ENCODE measurements around the gene FMN2.

Gene FMN2

DNA sequence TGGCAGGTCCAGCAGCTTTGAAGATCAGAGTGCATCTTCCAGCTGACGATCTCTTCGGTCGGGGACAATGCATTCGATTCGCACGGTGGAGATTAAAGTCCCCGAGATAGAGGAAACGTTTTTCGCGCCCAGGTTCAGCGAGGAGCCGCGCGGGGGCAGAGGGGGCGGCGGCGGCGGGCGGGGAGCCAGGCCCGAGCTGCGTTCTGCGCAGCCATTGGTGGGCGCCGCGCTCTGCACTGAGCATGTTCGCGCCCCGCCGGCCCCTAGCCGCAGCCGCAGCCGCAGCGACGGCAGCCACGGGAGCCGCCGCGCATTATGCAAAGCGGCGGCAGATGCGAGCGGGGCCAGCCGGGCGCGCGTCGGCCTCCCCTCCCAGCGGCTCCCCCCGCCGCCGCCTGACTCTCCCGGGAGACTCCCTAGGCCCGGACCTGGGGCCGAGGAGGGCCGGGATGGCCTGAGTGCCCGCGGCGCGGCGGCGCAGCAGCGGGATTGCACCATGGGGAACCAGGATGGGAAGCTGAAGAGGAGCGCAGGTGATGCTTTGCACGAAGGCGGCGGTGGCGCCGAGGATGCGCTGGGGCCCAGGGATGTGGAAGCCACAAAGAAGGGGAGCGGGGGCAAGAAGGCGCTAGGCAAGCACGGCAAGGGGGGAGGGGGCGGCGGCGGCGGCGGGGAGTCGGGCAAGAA, at the start of gene FMN2 (continued):
- TF ChIP-seq SALL2 (tag by site-specific recombination; IDR thresholded peaks at IDR 0.05; ENCODE audit: borderline replicate concordance), result no peak
- TF ChIP-seq ZNF366 (tag by site-specific recombination; conservative IDR thresholded peaks at IDR 0.05), result no peak
- no peak; the same call in 1 of the 2 replicates for TF ChIP-seq KLF16 (tag by site-specific recombination; IDR thresholded peaks at IDR 0.05)
- TF ChIP-seq ZNF114 (tag by site-specific recombination; IDR thresholded peaks at IDR 0.05), result no peak
- TF ChIP-seq ZNF510 (tag by site-specific recombination; IDR thresholded peaks at IDR 0.05; ENCODE audit: insufficient replicate concordance), result no peak
- TF ChIP-seq PRDM10 (tag by site-specific recombination; IDR thresholded peaks at IDR 0.05), result no peak
- TF ChIP-seq IKZF3 (tag by site-specific recombination; IDR thresholded peaks at IDR 0.05), result peak; percentile 94
- no peak for TF ChIP-seq FEZF1 (tag by site-specific recombination; IDR thresholded peaks at IDR 0.05)
- TF ChIP-seq ZNF600 (tag by site-specific recombination; IDR thresholded peaks at IDR 0.05), result no peak
- no peak for TF ChIP-seq ZNF707 (tag by site-specific recombination; IDR thresholded peaks at IDR 0.05)
- TF ChIP-seq, protein P1, sequence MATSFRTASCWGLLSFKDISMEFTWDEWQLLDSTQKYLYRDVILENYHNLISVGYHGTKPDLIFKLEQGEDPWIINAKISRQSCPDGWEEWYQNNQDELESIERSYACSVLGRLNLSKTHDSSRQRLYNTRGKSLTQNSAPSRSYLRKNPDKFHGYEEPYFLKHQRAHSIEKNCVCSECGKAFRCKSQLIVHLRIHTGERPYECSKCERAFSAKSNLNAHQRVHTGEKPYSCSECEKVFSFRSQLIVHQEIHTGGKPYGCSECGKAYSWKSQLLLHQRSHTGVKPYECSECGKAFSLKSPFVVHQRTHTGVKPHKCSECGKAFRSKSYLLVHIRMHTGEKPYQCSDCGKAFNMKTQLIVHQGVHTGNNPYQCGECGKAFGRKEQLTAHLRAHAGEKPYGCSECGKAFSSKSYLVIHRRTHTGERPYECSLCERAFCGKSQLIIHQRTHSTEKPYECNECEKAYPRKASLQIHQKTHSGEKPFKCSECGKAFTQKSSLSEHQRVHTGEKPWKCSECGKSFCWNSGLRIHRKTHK (tag by site-specific recombination; IDR thresholded peaks at IDR 0.05), result no peak
- no peak for TF ChIP-seq ZNF843 (tag by site-specific recombination; IDR thresholded peaks at IDR 0.05)
- TF ChIP-seq ZBTB48 (tag by site-specific recombination; IDR thresholded peaks at IDR 0.05), result peak; percentile 54; the same call in 1 of the 2 replicates
- TF ChIP-seq ZNF211 (tag by site-specific recombination; IDR thresholded peaks at IDR 0.05; ENCODE audit: low read depth), result no peak
- peak; percentile 48; the same call in 1 of the 2 replicates for TF ChIP-seq ZNF37A (tag by site-specific recombination; IDR thresholded peaks at IDR 0.05)
- TF ChIP-seq ZNF324 (tag by site-specific recombination; IDR thresholded peaks at IDR 0.05), result no peak
- no peak for TF ChIP-seq ZNF146 (tag by site-specific recombination; IDR thresholded peaks at IDR 0.05)
- peak; percentile 84 for TF ChIP-seq OSR2 (tag by site-specific recombination; IDR thresholded peaks at IDR 0.05)
- no peak for TF ChIP-seq ZNF514 (tag by site-specific recombination; IDR thresholded peaks at IDR 0.05)
- no peak for TF ChIP-seq ZNF174 (tag by site-specific recombination; IDR thresholded peaks at IDR 0.05)
- TF ChIP-seq ZBTB26 (tag by site-specific recombination; optimal IDR thresholded peaks at IDR 0.05), result peak; percentile 91
- TF ChIP-seq, protein P2, sequence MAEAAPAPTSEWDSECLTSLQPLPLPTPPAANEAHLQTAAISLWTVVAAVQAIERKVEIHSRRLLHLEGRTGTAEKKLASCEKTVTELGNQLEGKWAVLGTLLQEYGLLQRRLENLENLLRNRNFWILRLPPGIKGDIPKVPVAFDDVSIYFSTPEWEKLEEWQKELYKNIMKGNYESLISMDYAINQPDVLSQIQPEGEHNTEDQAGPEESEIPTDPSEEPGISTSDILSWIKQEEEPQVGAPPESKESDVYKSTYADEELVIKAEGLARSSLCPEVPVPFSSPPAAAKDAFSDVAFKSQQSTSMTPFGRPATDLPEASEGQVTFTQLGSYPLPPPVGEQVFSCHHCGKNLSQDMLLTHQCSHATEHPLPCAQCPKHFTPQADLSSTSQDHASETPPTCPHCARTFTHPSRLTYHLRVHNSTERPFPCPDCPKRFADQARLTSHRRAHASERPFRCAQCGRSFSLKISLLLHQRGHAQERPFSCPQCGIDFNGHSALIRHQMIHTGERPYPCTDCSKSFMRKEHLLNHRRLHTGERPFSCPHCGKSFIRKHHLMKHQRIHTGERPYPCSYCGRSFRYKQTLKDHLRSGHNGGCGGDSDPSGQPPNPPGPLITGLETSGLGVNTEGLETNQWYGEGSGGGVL (tag by site-specific recombination; IDR thresholded peaks at IDR 0.05), result peak; percentile 72
- no peak for TF ChIP-seq SP7 (tag by site-specific recombination; IDR thresholded peaks at IDR 0.05)
- TF ChIP-seq, protein P3, sequence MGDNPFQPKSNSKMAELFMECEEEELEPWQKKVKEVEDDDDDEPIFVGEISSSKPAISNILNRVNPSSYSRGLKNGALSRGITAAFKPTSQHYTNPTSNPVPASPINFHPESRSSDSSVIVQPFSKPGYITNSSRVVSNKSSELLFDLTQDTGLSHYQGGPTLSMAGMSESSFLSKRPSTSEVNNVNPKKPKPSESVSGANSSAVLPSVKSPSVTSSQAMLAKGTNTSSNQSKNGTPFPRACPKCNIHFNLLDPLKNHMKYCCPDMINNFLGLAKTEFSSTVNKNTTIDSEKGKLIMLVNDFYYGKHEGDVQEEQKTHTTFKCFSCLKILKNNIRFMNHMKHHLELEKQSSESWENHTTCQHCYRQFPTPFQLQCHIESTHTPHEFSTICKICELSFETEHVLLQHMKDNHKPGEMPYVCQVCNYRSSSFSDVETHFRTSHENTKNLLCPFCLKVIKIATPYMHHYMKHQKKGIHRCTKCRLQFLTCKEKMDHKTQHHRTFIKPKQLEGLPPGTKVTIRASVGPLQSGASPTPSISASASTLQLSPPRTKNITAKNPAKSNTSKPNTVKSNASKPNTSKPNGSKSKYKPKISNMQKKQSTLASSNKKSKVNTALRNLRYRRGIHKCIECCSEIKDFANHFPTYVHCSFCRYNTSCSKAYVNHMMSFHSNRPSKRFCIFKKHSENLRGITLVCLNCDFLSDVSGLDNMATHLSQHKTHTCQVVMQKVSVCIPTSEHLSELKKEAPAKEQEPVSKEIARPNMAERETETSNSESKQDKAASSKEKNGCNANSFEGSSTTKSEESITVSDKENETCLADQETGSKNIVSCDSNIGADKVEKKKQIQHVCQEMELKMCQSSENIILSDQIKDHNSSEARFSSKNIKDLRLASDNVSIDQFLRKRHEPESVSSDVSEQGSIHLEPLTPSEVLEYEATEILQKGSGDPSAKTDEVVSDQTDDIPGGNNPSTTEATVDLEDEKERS (tag by site-specific recombination; IDR thresholded peaks at IDR 0.05), result no peak
- TF ChIP-seq, protein P4, sequence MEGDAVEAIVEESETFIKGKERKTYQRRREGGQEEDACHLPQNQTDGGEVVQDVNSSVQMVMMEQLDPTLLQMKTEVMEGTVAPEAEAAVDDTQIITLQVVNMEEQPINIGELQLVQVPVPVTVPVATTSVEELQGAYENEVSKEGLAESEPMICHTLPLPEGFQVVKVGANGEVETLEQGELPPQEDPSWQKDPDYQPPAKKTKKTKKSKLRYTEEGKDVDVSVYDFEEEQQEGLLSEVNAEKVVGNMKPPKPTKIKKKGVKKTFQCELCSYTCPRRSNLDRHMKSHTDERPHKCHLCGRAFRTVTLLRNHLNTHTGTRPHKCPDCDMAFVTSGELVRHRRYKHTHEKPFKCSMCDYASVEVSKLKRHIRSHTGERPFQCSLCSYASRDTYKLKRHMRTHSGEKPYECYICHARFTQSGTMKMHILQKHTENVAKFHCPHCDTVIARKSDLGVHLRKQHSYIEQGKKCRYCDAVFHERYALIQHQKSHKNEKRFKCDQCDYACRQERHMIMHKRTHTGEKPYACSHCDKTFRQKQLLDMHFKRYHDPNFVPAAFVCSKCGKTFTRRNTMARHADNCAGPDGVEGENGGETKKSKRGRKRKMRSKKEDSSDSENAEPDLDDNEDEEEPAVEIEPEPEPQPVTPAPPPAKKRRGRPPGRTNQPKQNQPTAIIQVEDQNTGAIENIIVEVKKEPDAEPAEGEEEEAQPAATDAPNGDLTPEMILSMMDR (tag by site-specific recombination; IDR thresholded peaks at IDR 0.05), result no peak
